ENCODE measurements around the gene GP1BA.

GP1BA gene

DNA sequence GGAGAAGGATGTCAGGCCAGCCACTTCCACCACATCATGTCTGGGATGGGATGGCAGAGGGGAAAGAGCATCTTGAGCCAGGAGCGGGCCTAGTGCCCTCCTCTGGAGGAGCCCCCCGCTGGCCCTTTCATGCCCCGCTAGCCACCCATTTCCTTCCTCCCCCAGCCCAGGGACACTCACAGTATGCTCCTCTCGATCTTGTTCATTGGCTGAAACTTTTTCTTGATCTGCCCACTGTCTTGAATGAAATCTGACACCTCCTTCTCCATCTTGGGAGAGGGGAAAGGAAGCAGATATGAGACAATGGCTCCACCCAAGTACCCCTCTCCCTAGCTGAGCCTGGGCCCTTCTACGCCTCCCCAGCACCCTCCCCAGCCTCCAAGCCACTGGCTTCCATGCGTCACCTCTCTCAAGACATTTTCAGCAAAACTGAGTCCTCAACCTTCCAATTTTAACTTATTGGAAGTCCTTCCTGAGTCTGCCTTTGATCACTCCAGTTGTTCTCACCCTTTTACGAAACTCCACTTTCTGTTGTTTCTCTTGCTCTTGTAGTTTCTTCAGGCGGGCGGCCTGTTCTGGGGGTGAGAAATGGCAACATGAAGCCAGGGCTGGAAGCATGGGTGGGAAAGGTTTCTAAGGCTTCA lies 28.3 kb downstream of the GP1BA start:
- no peaks in the 10 kb centered on the region for H3K9me3 ChIP-seq (ENCODE audit: control insufficient read depth in 2 of 2, low read length in 2 of 2)
- peaks cover 8 to 14% of the 10 kb centered on the region in 2 donors for H3K36me3 ChIP-seq (ENCODE audit: control insufficient read depth in 2 of 2, insufficient read depth in 2 of 2, low read length in 2 of 2)
- H3K27me3 ChIP-seq (ENCODE audit: control insufficient read depth in 2 of 2, insufficient read depth in 2 of 2, low read length in 2 of 2) = no peaks in the 10 kb centered on the region
- no peak overlapping the region for H3K4me3 ChIP-seq (ENCODE audit: low read length in 2 of 2)
- no peak overlapping the region for H3K27ac ChIP-seq (ENCODE audit: low read depth in 2 of 2, low read length in 2 of 2)
- no peak overlapping the region for H3K9ac ChIP-seq (ENCODE audit: low read depth in 1 of 2, low read length in 2 of 2)
- H3K4me1 ChIP-seq (ENCODE audit: control insufficient read depth in 2 of 2, insufficient read depth in 2 of 2, low read length in 2 of 2) = peaks cover 9% of the 10 kb centered on the region in 2 donors

DNA sequence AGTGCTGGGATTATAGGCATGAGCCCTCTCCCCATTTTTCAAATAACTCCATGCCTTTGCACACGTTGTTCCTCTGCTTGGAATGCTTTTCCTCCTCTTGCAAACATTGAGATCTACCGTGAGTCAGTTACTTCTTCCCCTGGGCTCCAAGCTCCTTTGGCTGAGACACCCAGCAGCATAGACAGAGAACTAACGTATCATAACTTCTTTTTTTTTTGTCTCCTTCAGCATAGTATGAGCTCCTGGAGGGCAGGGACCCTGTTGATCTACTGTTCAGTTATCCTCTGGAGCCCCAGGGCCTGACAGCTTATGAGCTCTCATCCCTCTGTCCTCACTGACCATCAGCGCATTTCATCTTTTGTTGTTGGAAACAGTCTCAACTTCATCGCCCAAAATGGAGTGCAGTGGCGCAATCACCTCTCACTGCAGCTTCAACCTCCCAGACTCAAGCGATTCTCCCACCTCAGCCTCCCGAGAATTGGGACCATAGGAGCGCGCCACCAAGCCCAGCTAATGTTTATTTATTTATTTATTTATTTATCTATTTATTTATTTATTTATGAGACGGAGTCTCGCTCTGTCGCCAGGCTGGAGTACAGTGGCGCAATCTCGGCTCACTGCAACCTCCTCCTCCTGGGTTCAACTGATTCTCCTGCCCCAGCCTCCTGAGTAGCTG lies 33.4 kb downstream of the GP1BA start:
- Histone ChIP-seq H3K27me3 (ENCODE audit: control insufficient read depth in 2 of 2, insufficient read depth in 2 of 2, low read length in 2 of 2) (no peaks in the 10 kb centered on the region), H3K4me1 (ENCODE audit: control insufficient read depth in 2 of 2, insufficient read depth in 2 of 2, low read length in 2 of 2) (peaks cover 17 to 19% of the 10 kb centered on the region in 2 donors), H3K4me3 (ENCODE audit: low read length in 2 of 2) (no peak overlapping the region), H3K9ac (ENCODE audit: low read depth in 1 of 2, low read length in 2 of 2) (no peak overlapping the region), H3K9me3 (ENCODE audit: control insufficient read depth in 2 of 2, low read length in 2 of 2) (no peaks in the 10 kb centered on the region), H3K27ac (ENCODE audit: low read depth in 2 of 2, low read length in 2 of 2) (no peak overlapping the region), H3K36me3 (ENCODE audit: control insufficient read depth in 2 of 2, insufficient read depth in 2 of 2, low read length in 2 of 2) (peaks cover 12 to 14% of the 10 kb centered on the region in 2 donors)

DNA sequence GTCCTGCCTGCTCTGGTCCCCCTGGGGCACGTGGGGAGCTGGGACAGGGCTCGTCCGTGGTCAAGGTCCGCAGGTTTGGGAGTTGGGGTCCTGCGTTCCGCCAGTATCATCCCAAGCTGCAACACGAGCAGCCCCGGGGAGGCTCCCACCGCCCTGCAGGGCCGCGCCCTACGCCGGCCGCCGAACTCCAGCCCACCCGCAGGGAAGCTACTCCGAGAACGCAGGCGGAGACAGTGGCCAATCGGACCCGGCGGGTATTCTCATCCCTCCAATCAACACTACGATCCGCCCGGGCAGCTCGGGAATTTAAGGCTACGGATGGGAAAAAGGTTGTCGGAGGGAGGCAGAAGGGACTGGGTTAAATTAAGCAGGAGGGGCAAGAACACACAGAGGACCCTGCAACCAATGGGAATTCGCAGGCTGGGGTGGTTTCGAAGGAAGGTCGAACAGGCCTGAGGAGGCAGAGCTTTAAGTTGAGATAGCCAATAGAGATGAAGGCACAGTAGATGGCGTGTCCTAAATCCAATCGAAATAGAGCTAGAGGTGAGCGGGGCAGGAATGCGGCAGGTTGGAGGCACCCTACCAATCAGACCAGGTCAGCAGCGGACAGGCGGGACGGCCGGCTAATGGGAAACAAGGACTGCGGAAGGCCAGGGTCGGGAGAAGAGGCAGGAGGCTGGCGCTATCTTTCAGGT lies 34.9 kb downstream of the GP1BA start:
- Histone ChIP-seq H3K4me3 (ENCODE audit: low read length in 2 of 2) (peak overlapping the region; percentile 90 to 96), H3K27ac (ENCODE audit: low read depth in 2 of 2, low read length in 2 of 2) (peak overlapping the region; percentile 96 to 97), H3K9ac (ENCODE audit: low read depth in 1 of 2, low read length in 2 of 2) (peak overlapping the region; percentile 85 to 96), H3K4me1 (ENCODE audit: control insufficient read depth in 2 of 2, insufficient read depth in 2 of 2, low read length in 2 of 2) (peaks cover 17 to 19% of the 10 kb centered on the region in 2 donors), H3K9me3 (ENCODE audit: control insufficient read depth in 2 of 2, low read length in 2 of 2) (no peaks in the 10 kb centered on the region), H3K36me3 (ENCODE audit: control insufficient read depth in 2 of 2, insufficient read depth in 2 of 2, low read length in 2 of 2) (peaks cover 13 to 19% of the 10 kb centered on the region in 2 donors), H3K27me3 (ENCODE audit: control insufficient read depth in 2 of 2, insufficient read depth in 2 of 2, low read length in 2 of 2) (no peaks in the 10 kb centered on the region)

DNA sequence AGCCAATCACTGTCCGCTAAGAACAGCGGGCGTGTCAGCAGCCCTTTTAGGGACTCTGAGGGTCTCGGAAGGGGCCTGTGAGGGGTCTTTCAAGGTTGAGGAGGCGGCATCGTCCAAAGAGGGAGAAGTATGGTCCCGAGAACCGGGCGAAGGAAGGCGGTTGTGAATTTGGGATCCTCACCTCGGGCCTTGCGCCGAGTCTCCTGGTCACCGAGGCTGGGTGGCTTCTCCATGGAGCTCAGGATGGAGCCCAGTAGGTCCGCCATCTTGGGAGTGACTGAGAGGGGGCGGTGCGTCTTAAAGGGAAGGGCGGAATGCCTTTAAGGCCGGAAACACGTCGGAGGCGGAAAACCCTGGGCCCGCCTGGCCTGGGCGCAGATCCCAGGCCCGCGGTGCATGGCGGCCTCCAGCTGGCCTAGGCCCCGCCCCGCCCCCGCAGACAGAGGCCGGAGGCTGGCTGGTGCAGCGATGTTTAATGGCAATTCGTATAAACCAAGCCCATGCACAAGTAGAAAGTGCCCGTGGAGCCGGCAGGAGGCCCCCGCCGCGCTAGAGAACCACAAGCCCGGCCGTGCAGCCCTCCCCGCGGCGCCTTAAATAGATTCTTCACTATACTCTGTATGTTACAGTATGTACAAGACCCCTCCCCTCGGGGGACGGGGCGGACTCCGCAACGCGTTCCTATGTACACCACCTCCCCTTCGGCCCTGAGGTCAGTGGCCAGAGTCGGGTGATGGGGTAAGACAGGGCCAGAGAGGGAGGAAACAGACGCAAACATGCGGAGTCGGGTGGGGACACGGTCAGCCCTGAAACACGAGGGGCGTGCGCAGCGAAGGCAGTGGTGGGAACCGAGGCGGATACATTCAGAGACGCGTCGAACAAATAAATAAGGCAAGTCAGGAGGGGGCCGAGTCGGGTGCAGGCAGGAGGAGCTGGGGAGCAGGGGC lies 35.7 kb downstream of the GP1BA start, which contains the start of gene SPAG7:
Gene SPAG7, minus strand, starts transcription at position 279 of the 947 bp plus-strand sequence. Its CDS starts 13 bp downstream, at position 266.
- H3K36me3 ChIP-seq (ENCODE audit: control insufficient read depth in 2 of 2, insufficient read depth in 2 of 2, low read length in 2 of 2) = peaks cover 18 to 27% of the 10 kb centered on the region in 2 donors
- H3K4me1 ChIP-seq (ENCODE audit: control insufficient read depth in 2 of 2, insufficient read depth in 2 of 2, low read length in 2 of 2) = peaks cover 17 to 19% of the 10 kb centered on the region in 2 donors
- H3K27me3 ChIP-seq (ENCODE audit: control insufficient read depth in 2 of 2, insufficient read depth in 2 of 2, low read length in 2 of 2) = no peaks in the 10 kb centered on the region
- H3K9ac ChIP-seq (ENCODE audit: low read depth in 1 of 2, low read length in 2 of 2) = peak within 1 kb of the TSS; percentile 85 to 96
- peak within 1 kb of the TSS; percentile 90 to 96 for H3K4me3 ChIP-seq (ENCODE audit: low read length in 2 of 2)
- H3K27ac ChIP-seq (ENCODE audit: low read depth in 2 of 2, low read length in 2 of 2) = peak within 1 kb of the TSS; percentile 96 to 97
- no peaks in the 10 kb centered on the region for H3K9me3 ChIP-seq (ENCODE audit: control insufficient read depth in 2 of 2, low read length in 2 of 2)

DNA sequence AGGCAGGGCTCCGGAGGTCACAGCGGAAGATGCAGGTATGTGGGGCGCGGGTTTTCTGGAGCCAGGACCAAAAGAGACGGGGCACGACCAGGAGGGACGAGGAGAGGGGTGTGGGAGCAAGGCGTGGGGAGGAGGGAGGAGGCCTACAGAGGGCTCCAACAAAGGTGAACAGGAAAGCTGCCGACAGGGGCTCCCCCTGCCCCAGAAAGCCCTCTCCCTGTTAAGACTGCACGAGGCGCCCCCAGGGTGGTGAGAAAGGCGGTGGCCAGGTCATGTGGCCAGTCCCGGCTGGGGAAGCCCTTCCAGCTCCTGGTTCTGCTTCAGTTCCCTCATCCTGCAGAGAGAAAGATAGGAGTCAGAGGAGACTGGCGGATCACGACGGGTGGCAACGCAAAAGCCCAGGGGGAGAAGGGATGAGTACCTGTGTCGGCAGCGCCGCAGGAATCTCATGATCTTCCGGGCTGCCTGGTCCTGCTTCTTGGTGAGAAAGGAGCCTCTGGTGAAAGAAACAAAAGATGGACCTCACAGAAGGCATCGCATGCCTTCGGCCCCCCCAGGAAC lies 36.5 kb downstream of the GP1BA start:
- H3K36me3 ChIP-seq (ENCODE audit: control insufficient read depth in 2 of 2, insufficient read depth in 2 of 2, low read length in 2 of 2) = peaks cover 26 to 29% of the 10 kb centered on the region in 2 donors
- H3K4me1 ChIP-seq (ENCODE audit: control insufficient read depth in 2 of 2, insufficient read depth in 2 of 2, low read length in 2 of 2) = peaks cover 17 to 19% of the 10 kb centered on the region in 2 donors
- H3K9ac ChIP-seq (ENCODE audit: low read depth in 1 of 2, low read length in 2 of 2) = peak overlapping the region; percentile 77 to 85
- H3K9me3 ChIP-seq (ENCODE audit: control insufficient read depth in 2 of 2, low read length in 2 of 2) = no peaks in the 10 kb centered on the region
- no peaks in the 10 kb centered on the region for H3K27me3 ChIP-seq (ENCODE audit: control insufficient read depth in 2 of 2, insufficient read depth in 2 of 2, low read length in 2 of 2)
- peak overlapping the region; percentile 90 to 96 for H3K4me3 ChIP-seq (ENCODE audit: low read length in 2 of 2)
- H3K27ac ChIP-seq (ENCODE audit: low read depth in 2 of 2, low read length in 2 of 2) = peak overlapping the region; percentile 96 to 97

DNA sequence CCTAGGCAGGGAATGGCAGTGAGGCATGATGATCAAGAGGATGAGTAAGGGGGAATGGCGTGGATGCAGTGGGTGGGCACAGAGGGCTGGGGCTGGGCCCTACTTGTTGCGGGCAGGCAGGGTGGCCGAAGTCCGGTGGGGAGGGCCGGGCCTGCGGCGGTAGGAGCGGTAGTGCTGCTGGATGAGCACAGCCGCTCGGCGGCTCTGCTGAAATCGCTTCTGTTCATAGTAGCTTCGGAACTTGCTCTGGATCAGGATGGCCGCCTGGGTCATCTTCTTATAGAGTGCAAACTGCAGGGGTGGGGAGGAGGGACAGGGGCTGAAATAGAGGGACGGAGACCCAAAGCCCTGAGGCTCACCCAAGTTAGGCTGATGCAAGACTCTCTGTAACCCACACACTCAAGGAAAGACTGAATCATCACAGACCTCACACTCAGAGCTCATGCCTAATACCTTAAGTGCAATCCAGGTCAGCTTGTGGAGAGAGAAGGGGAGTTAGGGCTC lies 37.0 kb downstream of the GP1BA start:
- Histone ChIP-seq H3K4me1 (ENCODE audit: control insufficient read depth in 2 of 2, insufficient read depth in 2 of 2, low read length in 2 of 2) (peaks cover 17 to 19% of the 10 kb centered on the region in 2 donors), H3K9ac (ENCODE audit: low read depth in 1 of 2, low read length in 2 of 2) (peak overlapping the region in 1 of 2 donors; percentile 85)

DNA sequence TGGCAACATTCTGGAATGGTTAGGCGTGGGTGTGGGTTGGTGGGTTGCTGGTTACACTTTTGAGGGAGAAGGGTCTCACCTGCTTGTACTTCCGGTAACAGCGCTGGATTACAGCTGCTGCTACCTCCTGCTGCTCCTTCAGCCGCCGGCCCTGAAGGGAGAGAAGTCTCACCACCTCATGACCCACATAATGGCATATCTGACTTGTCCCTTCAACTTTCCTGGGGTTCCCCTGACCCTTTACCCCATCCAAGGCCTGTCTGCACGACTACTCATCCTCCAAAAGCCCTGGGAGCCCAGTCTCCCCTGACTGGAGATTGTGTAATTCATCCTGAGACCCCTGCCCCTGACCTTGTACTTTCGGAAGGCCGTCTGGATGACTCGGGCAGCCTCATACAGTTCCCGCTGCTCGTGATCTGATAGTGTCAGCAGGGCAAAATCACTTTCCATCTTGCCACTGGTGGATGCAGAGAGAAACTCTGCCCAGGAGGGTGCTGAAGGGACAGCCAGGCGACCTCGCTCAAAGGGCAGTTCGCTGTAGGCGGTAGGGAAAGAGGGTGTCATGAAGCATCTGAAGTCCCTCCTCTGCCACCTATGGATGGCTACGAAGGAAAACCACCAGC lies 37.6 kb downstream of the GP1BA start:
- Histone ChIP-seq H3K9ac (ENCODE audit: low read depth in 1 of 2, low read length in 2 of 2) (peak overlapping the region in 1 of 2 donors; percentile 11), H3K4me1 (ENCODE audit: control insufficient read depth in 2 of 2, insufficient read depth in 2 of 2, low read length in 2 of 2) (peaks cover 17 to 19% of the 10 kb centered on the region in 2 donors), H3K27me3 (ENCODE audit: control insufficient read depth in 2 of 2, insufficient read depth in 2 of 2, low read length in 2 of 2) (no peaks in the 10 kb centered on the region), H3K27ac (ENCODE audit: low read depth in 2 of 2, low read length in 2 of 2) (peak overlapping the region; percentile 1 to 25), H3K4me3 (ENCODE audit: low read length in 2 of 2) (peak overlapping the region; percentile 1 to 12), H3K9me3 (ENCODE audit: control insufficient read depth in 2 of 2, low read length in 2 of 2) (no peaks in the 10 kb centered on the region), H3K36me3 (ENCODE audit: control insufficient read depth in 2 of 2, insufficient read depth in 2 of 2, low read length in 2 of 2) (peaks cover 33 to 40% of the 10 kb centered on the region in 2 donors)

More for the DNA sequence above, 37.0 kb downstream of the GP1BA start:
- Histone ChIP-seq H3K36me3 (ENCODE audit: control insufficient read depth in 2 of 2, insufficient read depth in 2 of 2, low read length in 2 of 2) (peaks cover 31 to 35% of the 10 kb centered on the region in 2 donors), H3K27ac (ENCODE audit: low read depth in 2 of 2, low read length in 2 of 2) (peak overlapping the region; percentile 58 to 97), H3K9me3 (ENCODE audit: control insufficient read depth in 2 of 2, low read length in 2 of 2) (no peaks in the 10 kb centered on the region), H3K27me3 (ENCODE audit: control insufficient read depth in 2 of 2, insufficient read depth in 2 of 2, low read length in 2 of 2) (no peaks in the 10 kb centered on the region), H3K4me3 (ENCODE audit: low read length in 2 of 2) (peak overlapping the region; percentile 90 to 96)

DNA sequence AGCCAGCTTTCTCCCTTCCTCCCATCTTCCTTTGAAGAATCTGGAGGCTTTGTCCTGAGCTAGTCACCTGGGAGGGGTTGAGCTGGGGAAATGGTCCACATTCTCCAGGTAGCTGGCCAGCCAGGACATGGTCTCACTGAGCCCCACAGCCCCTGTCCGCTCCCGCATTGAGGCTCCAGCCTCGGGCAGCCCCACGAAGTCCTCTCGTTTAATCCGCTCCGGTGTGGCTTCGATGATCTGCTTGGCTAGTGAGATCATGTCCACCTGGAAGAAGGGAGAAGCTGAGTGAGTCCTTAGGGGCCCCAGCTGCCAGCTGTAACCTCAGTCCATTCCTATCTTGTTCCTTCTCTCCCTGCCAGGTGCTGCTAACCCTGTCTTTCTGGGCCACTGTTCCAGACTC lies 38.2 kb downstream of the GP1BA start:
- Histone ChIP-seq H3K27me3 (ENCODE audit: control insufficient read depth in 2 of 2, insufficient read depth in 2 of 2, low read length in 2 of 2) (no peaks in the 10 kb centered on the region), H3K27ac (ENCODE audit: low read depth in 2 of 2, low read length in 2 of 2) (peak overlapping the region in 1 of 2 donors; percentile 25), H3K4me1 (ENCODE audit: control insufficient read depth in 2 of 2, insufficient read depth in 2 of 2, low read length in 2 of 2) (peaks cover 17 to 19% of the 10 kb centered on the region in 2 donors), H3K9me3 (ENCODE audit: control insufficient read depth in 2 of 2, low read length in 2 of 2) (no peaks in the 10 kb centered on the region), H3K36me3 (ENCODE audit: control insufficient read depth in 2 of 2, insufficient read depth in 2 of 2, low read length in 2 of 2) (peaks cover 37 to 43% of the 10 kb centered on the region in 2 donors), H3K4me3 (ENCODE audit: low read length in 2 of 2) (no peak overlapping the region), H3K9ac (ENCODE audit: low read depth in 1 of 2, low read length in 2 of 2) (no peak overlapping the region)

DNA sequence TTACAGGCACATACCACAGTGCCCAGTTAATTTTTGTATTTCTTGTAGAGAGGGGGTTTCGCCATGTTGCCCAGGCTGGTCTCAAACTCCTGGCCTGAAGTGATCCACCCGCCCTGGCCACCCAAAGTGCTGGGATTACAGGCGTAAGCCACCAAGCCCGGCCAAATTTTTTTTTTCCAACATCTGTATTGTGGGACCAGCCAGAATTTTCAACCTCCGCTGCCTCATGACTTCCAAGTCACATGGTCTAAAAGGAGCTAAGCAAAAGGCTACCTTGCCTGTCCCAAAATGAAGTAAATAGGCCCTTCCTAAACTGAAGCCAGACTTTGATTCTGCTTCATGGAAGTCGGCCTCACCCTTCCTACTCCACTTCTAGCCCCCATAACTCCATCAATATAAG lies 39.7 kb downstream of the GP1BA start:
- Histone ChIP-seq H3K9ac (ENCODE audit: low read depth in 1 of 2, low read length in 2 of 2) (no peak overlapping the region), H3K4me1 (ENCODE audit: control insufficient read depth in 2 of 2, insufficient read depth in 2 of 2, low read length in 2 of 2) (peaks cover 10 to 11% of the 10 kb centered on the region in 2 donors), H3K27me3 (ENCODE audit: control insufficient read depth in 2 of 2, insufficient read depth in 2 of 2, low read length in 2 of 2) (no peaks in the 10 kb centered on the region), H3K36me3 (ENCODE audit: control insufficient read depth in 2 of 2, insufficient read depth in 2 of 2, low read length in 2 of 2) (peaks cover 37 to 53% of the 10 kb centered on the region in 2 donors), H3K4me3 (ENCODE audit: low read length in 2 of 2) (no peak overlapping the region), H3K27ac (ENCODE audit: low read depth in 2 of 2, low read length in 2 of 2) (no peak overlapping the region), H3K9me3 (ENCODE audit: control insufficient read depth in 2 of 2, low read length in 2 of 2) (no peaks in the 10 kb centered on the region)

All from mucosa of rectum (tissue), 2 donors.